Measurements from ENCODE around the gene MTHFR. TPM values are rescaled to one million over a fixed set of nuclear protein-coding genes. Genes with fewer than 3 reads are reported as not detected.

The MTHFR gene
- total RNA-seq, 1 experiment from 2014 or later, result 27.8 TPM

DNA sequence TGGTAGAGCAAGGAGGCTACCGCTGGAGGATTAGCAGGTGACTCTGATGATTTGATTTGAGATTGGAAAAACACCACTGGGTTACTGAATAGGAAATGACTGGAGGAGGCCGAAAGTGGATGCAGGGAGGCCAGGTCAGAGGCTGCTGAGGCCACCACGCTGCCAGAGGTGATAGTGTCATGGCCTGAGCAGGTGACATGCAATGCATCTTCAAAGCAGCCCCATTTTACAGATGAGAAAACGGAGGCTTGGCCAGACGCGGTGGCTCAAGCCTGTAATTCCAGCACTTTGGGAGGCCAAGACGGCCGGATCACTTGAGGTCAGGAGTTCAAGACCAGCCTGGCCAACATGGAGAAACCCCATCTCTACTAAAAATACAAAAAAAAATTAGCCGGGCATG is 31.0 kb downstream of the MTHFR start:
- Mint-ChIP-seq H3K9me3 (ENCODE audit: unreplicated experiment) (no peaks in the 10 kb centered on the region), H3K36me3 (ENCODE audit: insufficient read depth, unreplicated experiment) (no peaks in the 10 kb centered on the region), H3K4me1 (ENCODE audit: low read depth, unreplicated experiment) (no peaks in the 10 kb centered on the region), H3K4me3 (ENCODE audit: unreplicated experiment) (no peak overlapping the region), H3K27ac (ENCODE audit: unreplicated experiment) (no peak overlapping the region), H3K27me3 (ENCODE audit: insufficient read depth, unreplicated experiment) (no peaks in the 10 kb centered on the region)
- no peak for DNase-seq
- no peaks in the 10 kb centered on the region for H3K36me3 ChIP-seq (ENCODE audit: control insufficient read depth, insufficient read depth, low read length)
- POLR2A ChIA-PET, result no interaction called here
- no peaks in the 10 kb centered on the region for H3K4me1 ChIP-seq
- BruUV-seq (replicated peaks), result no TSS peak
- no peaks in the 10 kb centered on the region for H3K9me3 ChIP-seq
- intact Hi-C loops (cut with micrococcal nuclease; ENCODE audit: unreplicated experiment), result no loop called here
- CTCF ChIA-PET, result no interaction called here
- no peak overlapping the region for H3K4me3 ChIP-seq (ENCODE audit: low read depth, low read length)
- TF ChIP-seq, protein P1, sequence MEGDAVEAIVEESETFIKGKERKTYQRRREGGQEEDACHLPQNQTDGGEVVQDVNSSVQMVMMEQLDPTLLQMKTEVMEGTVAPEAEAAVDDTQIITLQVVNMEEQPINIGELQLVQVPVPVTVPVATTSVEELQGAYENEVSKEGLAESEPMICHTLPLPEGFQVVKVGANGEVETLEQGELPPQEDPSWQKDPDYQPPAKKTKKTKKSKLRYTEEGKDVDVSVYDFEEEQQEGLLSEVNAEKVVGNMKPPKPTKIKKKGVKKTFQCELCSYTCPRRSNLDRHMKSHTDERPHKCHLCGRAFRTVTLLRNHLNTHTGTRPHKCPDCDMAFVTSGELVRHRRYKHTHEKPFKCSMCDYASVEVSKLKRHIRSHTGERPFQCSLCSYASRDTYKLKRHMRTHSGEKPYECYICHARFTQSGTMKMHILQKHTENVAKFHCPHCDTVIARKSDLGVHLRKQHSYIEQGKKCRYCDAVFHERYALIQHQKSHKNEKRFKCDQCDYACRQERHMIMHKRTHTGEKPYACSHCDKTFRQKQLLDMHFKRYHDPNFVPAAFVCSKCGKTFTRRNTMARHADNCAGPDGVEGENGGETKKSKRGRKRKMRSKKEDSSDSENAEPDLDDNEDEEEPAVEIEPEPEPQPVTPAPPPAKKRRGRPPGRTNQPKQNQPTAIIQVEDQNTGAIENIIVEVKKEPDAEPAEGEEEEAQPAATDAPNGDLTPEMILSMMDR (IDR thresholded peaks at IDR 0.05; ENCODE audit: insufficient read depth in 1 of 2, low read depth in 1 of 2, low read length in 1 of 2, severe bottlenecking in 1 of 2, unreplicated experiment in 1 of 2), result no peak
- no peaks in the 10 kb centered on the region for H3K27me3 ChIP-seq (replicated peaks; ENCODE audit: control insufficient read depth, insufficient read depth, low read length)

DNA sequence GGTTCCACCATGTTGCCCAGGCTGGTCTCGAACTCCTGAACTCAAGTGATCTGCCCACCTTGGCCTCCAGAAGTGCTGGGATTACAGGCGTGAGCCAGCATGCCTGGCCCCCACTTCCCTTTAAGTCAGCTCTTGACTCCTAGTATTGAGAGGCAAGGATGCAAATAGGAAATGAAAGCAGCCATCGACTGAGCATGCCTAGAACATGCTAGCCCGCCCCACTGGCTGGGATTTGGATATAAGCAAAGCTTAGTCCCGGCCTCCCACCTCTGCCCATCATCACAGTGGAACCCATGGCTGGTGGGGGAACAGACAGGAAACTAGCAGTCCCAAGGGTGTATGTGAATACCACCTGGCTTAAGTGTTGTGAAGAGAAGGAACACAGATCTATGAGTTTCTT is 33.3 kb downstream of the MTHFR start:
- H3K9me3 Mint-ChIP-seq (ENCODE audit: unreplicated experiment), result no peaks in the 10 kb centered on the region
- H3K27me3 Mint-ChIP-seq (ENCODE audit: insufficient read depth, unreplicated experiment), result no peaks in the 10 kb centered on the region
- Histone ChIP-seq H3K27me3 (replicated peaks; ENCODE audit: control insufficient read depth, insufficient read depth, low read length) (no peaks in the 10 kb centered on the region), H3K36me3 (ENCODE audit: control insufficient read depth, insufficient read depth, low read length) (no peaks in the 10 kb centered on the region), H3K4me3 (ENCODE audit: low read depth, low read length) (no peak overlapping the region), H3K9me3 (no peaks in the 10 kb centered on the region), H3K4me1 (peaks cover 6% of the 10 kb centered on the region; the same call in 1 of the 2 replicates)
- H3K36me3 Mint-ChIP-seq (ENCODE audit: insufficient read depth, unreplicated experiment), result no peaks in the 10 kb centered on the region
- intact Hi-C loops (cut with micrococcal nuclease; ENCODE audit: unreplicated experiment), result no loop called here
- no peaks in the 10 kb centered on the region for H3K4me1 Mint-ChIP-seq (ENCODE audit: low read depth, unreplicated experiment)
- TF ChIP-seq, protein P1 (IDR thresholded peaks at IDR 0.05; ENCODE audit: insufficient read depth in 1 of 2, low read depth in 1 of 2, low read length in 1 of 2, severe bottlenecking in 1 of 2, unreplicated experiment in 1 of 2), result no peak
- no peak overlapping the region for H3K27ac Mint-ChIP-seq (ENCODE audit: unreplicated experiment)
- DNase-seq, result no peak
- ChIA-PET POLR2A (no interaction called here), CTCF (no interaction called here)
- BruUV-seq (replicated peaks), result no TSS peak
- H3K4me3 Mint-ChIP-seq (ENCODE audit: unreplicated experiment), result no peak overlapping the region

DNA sequence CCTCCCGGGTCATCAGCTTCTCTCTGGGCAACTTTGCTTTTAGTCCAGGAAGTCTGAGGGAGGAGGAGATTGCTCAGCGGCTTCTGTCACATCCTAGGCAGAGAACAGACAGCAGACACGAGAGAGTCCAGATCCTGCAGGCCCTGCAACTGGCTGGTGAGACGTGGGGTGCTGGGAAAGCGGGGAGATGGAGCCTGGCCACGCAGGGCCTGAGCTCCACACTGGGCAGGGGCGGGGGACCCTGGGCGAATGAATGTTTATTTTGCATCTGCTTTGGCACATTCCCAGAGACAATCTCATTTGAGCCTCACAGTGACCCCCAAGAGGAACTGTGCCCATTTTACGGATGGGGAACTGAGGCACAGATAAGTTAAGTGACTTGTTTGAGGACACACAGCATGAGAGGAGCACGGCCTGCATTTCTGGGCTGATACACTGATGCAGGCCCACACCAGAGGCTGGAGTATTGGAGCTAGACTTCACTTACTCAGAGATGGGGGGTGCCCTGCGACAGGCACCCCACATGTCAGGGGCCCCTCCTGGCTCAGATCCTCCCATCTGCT is 34.2 kb downstream of the MTHFR start:
- no TSS peak for BruUV-seq (replicated peaks)
- intact Hi-C loops (cut with micrococcal nuclease; ENCODE audit: unreplicated experiment), result no loop called here
- Histone ChIP-seq H3K27me3 (replicated peaks; ENCODE audit: control insufficient read depth, insufficient read depth, low read length) (no peaks in the 10 kb centered on the region), H3K4me1 (peaks cover 6% of the 10 kb centered on the region; the same call in 1 of the 2 replicates), H3K4me3 (ENCODE audit: low read depth, low read length) (no peak overlapping the region), H3K9me3 (no peaks in the 10 kb centered on the region), H3K36me3 (ENCODE audit: control insufficient read depth, insufficient read depth, low read length) (no peaks in the 10 kb centered on the region)
- Mint-ChIP-seq H3K4me1 (ENCODE audit: low read depth, unreplicated experiment) (no peaks in the 10 kb centered on the region), H3K9me3 (ENCODE audit: unreplicated experiment) (no peaks in the 10 kb centered on the region), H3K27ac (ENCODE audit: unreplicated experiment) (no peak overlapping the region), H3K36me3 (ENCODE audit: insufficient read depth, unreplicated experiment) (no peaks in the 10 kb centered on the region), H3K27me3 (ENCODE audit: insufficient read depth, unreplicated experiment) (no peaks in the 10 kb centered on the region), H3K4me3 (ENCODE audit: unreplicated experiment) (no peak overlapping the region)
- ChIA-PET POLR2A (no interaction called here), CTCF (no interaction called here)
- DNase-seq, result no peak
- TF ChIP-seq, protein P1 (IDR thresholded peaks at IDR 0.05; ENCODE audit: insufficient read depth in 1 of 2, low read depth in 1 of 2, low read length in 1 of 2, severe bottlenecking in 1 of 2, unreplicated experiment in 1 of 2), result no peak

Data from Caco-2 (cell line).